Effector memory CD4-positive, alpha-beta T cell (primary cell): ENCODE data around the gene BBIP1.

Experiments used
- DNase-seq, 3 donors: peaks; one replicate each; pipeline ENCODE4 v3.0.0-alpha.2; 2020
- H3K27ac ChIP-seq: 2 replicates; pipeline ENCODE4 v1.7.0; 2013; ENCODE audit warnings: mild to moderate bottlenecking, low read length, moderate library complexity; ENCODE audit not compliant: insufficient read depth, poor library complexity, severe bottlenecking
- H3K27me3 ChIP-seq: replicated peaks from 2 replicates; pipeline ENCODE4 v1.7.0; 2013; ENCODE audit warnings: mild to moderate bottlenecking, low read length; ENCODE audit not compliant: insufficient read depth, control insufficient read depth, poor library complexity, severe bottlenecking
- H3K36me3 ChIP-seq: 2 replicates; pipeline ENCODE4 v1.7.0; 2013; ENCODE audit warnings: mild to moderate bottlenecking, low read length, moderate library complexity; ENCODE audit not compliant: control insufficient read depth, insufficient read depth
- H3K4me1 ChIP-seq: 2 replicates; pipeline ENCODE4 v1.7.0; 2013; ENCODE audit warnings: low read length, mild to moderate bottlenecking; ENCODE audit not compliant: control insufficient read depth, insufficient read depth, poor library complexity, severe bottlenecking
- H3K4me3 ChIP-seq: 2 replicates; pipeline ENCODE4 v1.7.0; 2013; ENCODE audit warnings: low read length, low read depth, mild to moderate bottlenecking; ENCODE audit not compliant: insufficient read depth, poor library complexity, severe bottlenecking
- H3K9me3 ChIP-seq: 2 replicates; pipeline ENCODE4 v1.7.0; 2013; ENCODE audit warnings: mild to moderate bottlenecking, low read length, moderate library complexity; ENCODE audit not compliant: control insufficient read depth

The BBIP1 gene

GRCh38 chr10:110865186-110865808 is 53.7 kb downstream of the BBIP1 start:
- Histone ChIP-seq H3K4me3 (peak overlapping the region; percentile 26), H3K4me1 (peaks cover 97% of the 10 kb centered on the region)

GRCh38 chr10:110864662-110865140 is 54.3 kb downstream of the BBIP1 start:
- DNase-seq: peak; percentile 36 to 55 (median 45)
- Histone ChIP-seq H3K27ac (peak overlapping the region; percentile 99), H3K27me3 (no peaks in the 10 kb centered on the region), H3K9me3 (no peaks in the 10 kb centered on the region), H3K36me3 (no peaks in the 10 kb centered on the region), H3K4me3 (peak overlapping the region; percentile 26), H3K4me1 (peaks cover 97% of the 10 kb centered on the region)

More at GRCh38 chr10:110865186-110865808, 53.7 kb downstream of the BBIP1 start:
- H3K36me3 ChIP-seq: no peaks in the 10 kb centered on the region
- peak overlapping the region; percentile 99 for H3K27ac ChIP-seq
- no peak for DNase-seq
- H3K27me3 ChIP-seq: no peaks in the 10 kb centered on the region
- no peaks in the 10 kb centered on the region for H3K9me3 ChIP-seq

GRCh38 chr10:110863956-110864355 is 55.0 kb downstream of the BBIP1 start:
- H3K27ac ChIP-seq: peak overlapping the region; percentile 99
- H3K36me3 ChIP-seq: no peaks in the 10 kb centered on the region
- peaks cover 97% of the 10 kb centered on the region for H3K4me1 ChIP-seq
- no peaks in the 10 kb centered on the region for H3K9me3 ChIP-seq
- no peaks in the 10 kb centered on the region for H3K27me3 ChIP-seq
- no peak for DNase-seq
- H3K4me3 ChIP-seq: no peak overlapping the region

- Histone ChIP-seq H3K9me3 (no peaks in the 10 kb centered on the region), H3K27me3 (no peaks in the 10 kb centered on the region), H3K4me3 (no peak overlapping the region), H3K36me3 (no peaks in the 10 kb centered on the region), H3K27ac (peak overlapping the region; percentile 99), H3K4me1 (peaks cover 97% of the 10 kb centered on the region)
- no peak for DNase-seq
Measured at GRCh38 chr10:110863361-110863760, 55.6 kb downstream of the BBIP1 start.

GRCh38 chr10:110862961-110863360 is 56.0 kb downstream of the BBIP1 start:
- no peak for DNase-seq
- Histone ChIP-seq H3K27me3 (no peaks in the 10 kb centered on the region), H3K4me3 (no peak overlapping the region), H3K36me3 (no peaks in the 10 kb centered on the region), H3K9me3 (no peaks in the 10 kb centered on the region), H3K27ac (peak overlapping the region; percentile 99), H3K4me1 (peaks cover 97% of the 10 kb centered on the region)

- Histone ChIP-seq H3K4me1 (peaks cover 97% of the 10 kb centered on the region), H3K9me3 (no peaks in the 10 kb centered on the region), H3K36me3 (no peaks in the 10 kb centered on the region), H3K27ac (peak overlapping the region; percentile 24), H3K27me3 (no peaks in the 10 kb centered on the region), H3K4me3 (no peak overlapping the region)
- DNase-seq: no peak
Measured at GRCh38 chr10:110861930-110862649, 56.9 kb downstream of the BBIP1 start.

GRCh38 chr10:110861476-110861875 is 57.5 kb downstream of the BBIP1 start:
- no peaks in the 10 kb centered on the region for H3K36me3 ChIP-seq
- no peaks in the 10 kb centered on the region for H3K27me3 ChIP-seq
- no peak overlapping the region for H3K4me3 ChIP-seq
- peak overlapping the region; percentile 83 for H3K27ac ChIP-seq
- DNase-seq: no peak
- no peaks in the 10 kb centered on the region for H3K9me3 ChIP-seq
- peaks cover 91% of the 10 kb centered on the region for H3K4me1 ChIP-seq

GRCh38 chr10:110860576-110861241 is 58.3 kb downstream of the BBIP1 start:
- Histone ChIP-seq H3K4me1 (peaks cover 84% of the 10 kb centered on the region), H3K9me3 (no peaks in the 10 kb centered on the region), H3K27me3 (no peaks in the 10 kb centered on the region), H3K27ac (peak overlapping the region; percentile 83), H3K36me3 (no peaks in the 10 kb centered on the region), H3K4me3 (peak overlapping the region; percentile 4)
- peak; percentile 24 to 52 (median 25) for DNase-seq

- DNase-seq: no peak
- Histone ChIP-seq H3K9me3 (no peaks in the 10 kb centered on the region), H3K4me3 (no peak overlapping the region), H3K36me3 (no peaks in the 10 kb centered on the region), H3K4me1 (peaks cover 77% of the 10 kb centered on the region), H3K27me3 (no peaks in the 10 kb centered on the region), H3K27ac (peak overlapping the region; percentile 83)
Measured at GRCh38 chr10:110859973-110860376, 59.0 kb downstream of the BBIP1 start.
